K562 (cell line): ENCODE data around the gene HYAL3. TPM values are rescaled to one million over a fixed set of nuclear protein-coding genes. Genes with fewer than 3 reads are reported as not detected.

Experiments used
- ELF4 ChIP-seq: fragments of 450-650 bp; formaldehyde crosslinking; IDR thresholded peaks from 2 replicates; pipeline ENCODE4 v1.4.0; 2022; ENCODE audit warnings: missing genetic modification characterization
- NEUROD1 ChIP-seq: fragments of 150-350 bp; IDR thresholded peaks from 2 replicates; pipeline ENCODE4 v1.6.1; 2014; ENCODE audit warnings: borderline replicate concordance, low read length, low read depth; ENCODE audit not compliant: partially characterized antibody
- NFIC ChIP-seq: fragments of 450-650 bp; IDR thresholded peaks from 2 replicates; pipeline ENCODE4 v1.6.1; 2017; ENCODE audit warnings: mild to moderate bottlenecking, inconsistent platforms
- NR2C2 ChIP-seq, 2 experiments: fragments of 200-800 bp in 1 of 2; sonication (Bioruptor generic) in 1 of 2; sonication (generic) in 1 of 2; formaldehyde crosslinking in 1 of 2; IDR thresholded peaks; 2 replicates each; pipeline versions ENCODE4 v1.6.1 to v1.8.0; 2016 to 2022; ENCODE audit warnings: mild to moderate bottlenecking in 1 of 2, missing compliant biosample characterization in 1 of 2, missing genetic modification characterization in 1 of 2, missing genetic modification reagents in 1 of 2
- POLR2G ChIP-seq: fragments of 200-400 bp; formaldehyde crosslinking; IDR thresholded peaks from 2 replicates; pipeline ENCODE4 v1.6.1; 2017; ENCODE audit warnings: low read depth, mild to moderate bottlenecking, antibody characterized with exemption, low read length, moderate library complexity
- POLR2H ChIP-seq: IDR thresholded peaks from 2 replicates; pipeline ENCODE4 v1.6.1; 2016; ENCODE audit warnings: missing genetic modification characterization, low read depth, mild to moderate bottlenecking, control low read depth, missing compliant biosample characterization, moderate library complexity
- RCOR1 ChIP-seq, 2 experiments: IDR thresholded peaks; 2 replicates each; pipeline ENCODE4 v1.6.1; 2012; ENCODE audit warnings: low read depth in 2 of 2, low read length in 2 of 2, borderline replicate concordance in 1 of 2, improper control_type of control experiment in 1 of 2
- TCF7 ChIP-seq: sonication (generic); IDR thresholded peaks from 2 replicates; pipeline ENCODE4 v1.6.1; 2016; ENCODE audit warnings: antibody characterized with exemption, borderline replicate concordance
- ZNF253 ChIP-seq: fragments of 250-450 bp; sonication (Bioruptor Pico); conservative IDR thresholded peaks from 2 replicates; pipeline ENCODE4 v1.6.1; 2021; ENCODE audit warnings: mild to moderate bottlenecking
- polyA plus RNA-seq, 8 experiments: library from polyadenylated mRNA; depleted of rRNA in 4 of 8; stranded (reverse) in 5 of 8; unstranded in 3 of 8; fragments of >200 nt; fragmentation: Nextera tagmentation in 2 of 8; fragmentation: Illumina TruSeq in 1 of 8; extraction: Ambion mirVana in 2 of 8; extraction: Trizol in 1 of 8; gene quantifications; 2 replicates each; pipeline versions ENCODE4 v1.2.1 to v1.2.3, GENCODE V29; 2011 to 2014; ENCODE audit warnings: inconsistent platforms in 1 of 8, missing spikeins in 1 of 8
- total RNA-seq, 7 experiments: library from RNA; depleted of rRNA in 6 of 7; stranded (reverse); fragments of >200 nt in 6 of 7; fragmentation: Illumina TruSeq in 2 of 7; extraction: Trizol in 2 of 7; gene quantifications; 2 replicates each; pipeline versions ENCODE4 v1.2.1 to v1.2.3, GENCODE V29; 2011 to 2021; ENCODE audit warnings: low replicate concordance in 1 of 7
- TF ChIP-seq, protein P1 (sequence below): fragments of 250-450 bp; sonication (Bioruptor Pico); IDR thresholded peaks from 2 replicates; pipeline ENCODE4 v1.8.0; 2022; ENCODE audit warnings: inconsistent platforms
- TF ChIP-seq, protein P2 (sequence below): fragments of 450-650 bp; IDR thresholded peaks from 2 replicates; pipeline ENCODE4 v1.6.1; 2016; ENCODE audit warnings: borderline replicate concordance
- TF ChIP-seq, protein P3 (sequence below): fragments of 450-650 bp; IDR thresholded peaks from 2 replicates; pipeline ENCODE4 v1.7.0; 2016; ENCODE audit warnings: borderline replicate concordance
- TF ChIP-seq, protein P4 (sequence below): fragments of 250-450 bp; sonication (Bioruptor Pico); IDR thresholded peaks from 2 replicates; pipeline ENCODE4 v1.5.0; 2021
- TF ChIP-seq, protein P5 (sequence below), 3 experiments: fragments of 200-800 bp in 1 of 3; fragments of 250-450 bp in 1 of 3; fragments of 450-650 bp in 1 of 3; sonication (Bioruptor Pico) in 1 of 3; sonication (Bioruptor generic) in 1 of 3; formaldehyde crosslinking in 1 of 3; IDR thresholded peaks; 2 replicates each; pipeline versions ENCODE4 v1.6.1 to v1.8.0; 2016 to 2022; ENCODE audit warnings: mild to moderate bottlenecking in 2 of 3, missing genetic modification characterization in 2 of 3, missing compliant biosample characterization in 1 of 3, moderate library complexity in 1 of 3

The HYAL3 gene
- total and polyA plus RNA-seq, 9 of the 15 experiments (the other 6 are each of a cell fraction or from before 2014, with no cell fraction given): 0.38 to 9.1 (median 6.8) TPM

DNA sequence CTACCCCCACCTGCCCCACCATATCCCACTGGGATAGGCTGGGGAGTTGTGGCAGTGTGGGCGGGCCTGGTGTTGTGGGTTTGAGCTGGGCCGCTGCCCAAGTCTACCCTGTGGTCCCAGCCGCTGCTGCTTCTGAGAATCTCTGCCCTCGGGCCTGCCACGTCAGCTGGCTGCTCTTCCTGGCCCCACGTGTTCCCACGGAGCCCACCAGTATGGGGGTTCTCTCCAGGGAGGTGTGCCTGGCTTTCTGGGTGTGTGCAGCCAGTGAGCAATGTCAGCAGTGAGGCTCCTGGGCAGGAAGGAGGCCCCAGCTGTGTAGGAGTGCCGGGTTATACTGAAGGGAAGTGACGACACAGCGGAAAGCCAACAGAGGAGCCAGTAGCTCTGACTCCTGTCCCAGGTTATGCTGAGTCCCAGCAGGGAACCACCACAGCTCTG is 52.7 kb downstream of the HYAL3 start (continued):
- TF ChIP-seq NEUROD1 (no peak), NR2C2 (CRISPR knock-in tag; IDR thresholded peaks at IDR 0.05) (no peak), NR2C2 (tag; IDR thresholded peaks at IDR 0.05) (peak; percentile 79; the same call in 1 of the 2 replicates), RCOR1 (IDR thresholded peaks at IDR 0.05; ENCODE audit: borderline replicate concordance in 1 of 2, low read depth in 2 of 2, low read length in 2 of 2) (peak in 1 of 2 experiments; percentile 24; a peak in 1 of 4 replicates), POLR2H (tag) (no peak), POLR2G (peak; percentile 42; the same call in 1 of the 2 replicates), ELF4 (no peak), NFIC (no peak), TCF7 (no peak), ZNF253 (CRISPR knock-in tag) (no peak)
- TF ChIP-seq, protein P1, sequence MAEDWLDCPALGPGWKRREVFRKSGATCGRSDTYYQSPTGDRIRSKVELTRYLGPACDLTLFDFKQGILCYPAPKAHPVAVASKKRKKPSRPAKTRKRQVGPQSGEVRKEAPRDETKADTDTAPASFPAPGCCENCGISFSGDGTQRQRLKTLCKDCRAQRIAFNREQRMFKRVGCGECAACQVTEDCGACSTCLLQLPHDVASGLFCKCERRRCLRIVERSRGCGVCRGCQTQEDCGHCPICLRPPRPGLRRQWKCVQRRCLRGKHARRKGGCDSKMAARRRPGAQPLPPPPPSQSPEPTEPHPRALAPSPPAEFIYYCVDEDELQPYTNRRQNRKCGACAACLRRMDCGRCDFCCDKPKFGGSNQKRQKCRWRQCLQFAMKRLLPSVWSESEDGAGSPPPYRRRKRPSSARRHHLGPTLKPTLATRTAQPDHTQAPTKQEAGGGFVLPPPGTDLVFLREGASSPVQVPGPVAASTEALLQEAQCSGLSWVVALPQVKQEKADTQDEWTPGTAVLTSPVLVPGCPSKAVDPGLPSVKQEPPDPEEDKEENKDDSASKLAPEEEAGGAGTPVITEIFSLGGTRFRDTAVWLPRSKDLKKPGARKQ: no peak
- TF ChIP-seq, protein P2, sequence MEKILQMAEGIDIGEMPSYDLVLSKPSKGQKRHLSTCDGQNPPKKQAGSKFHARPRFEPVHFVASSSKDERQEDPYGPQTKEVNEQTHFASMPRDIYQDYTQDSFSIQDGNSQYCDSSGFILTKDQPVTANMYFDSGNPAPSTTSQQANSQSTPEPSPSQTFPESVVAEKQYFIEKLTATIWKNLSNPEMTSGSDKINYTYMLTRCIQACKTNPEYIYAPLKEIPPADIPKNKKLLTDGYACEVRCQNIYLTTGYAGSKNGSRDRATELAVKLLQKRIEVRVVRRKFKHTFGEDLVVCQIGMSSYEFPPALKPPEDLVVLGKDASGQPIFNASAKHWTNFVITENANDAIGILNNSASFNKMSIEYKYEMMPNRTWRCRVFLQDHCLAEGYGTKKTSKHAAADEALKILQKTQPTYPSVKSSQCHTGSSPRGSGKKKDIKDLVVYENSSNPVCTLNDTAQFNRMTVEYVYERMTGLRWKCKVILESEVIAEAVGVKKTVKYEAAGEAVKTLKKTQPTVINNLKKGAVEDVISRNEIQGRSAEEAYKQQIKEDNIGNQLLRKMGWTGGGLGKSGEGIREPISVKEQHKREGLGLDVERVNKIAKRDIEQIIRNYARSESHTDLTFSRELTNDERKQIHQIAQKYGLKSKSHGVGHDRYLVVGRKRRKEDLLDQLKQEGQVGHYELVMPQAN: 0 out of 2 replicates have a peak, but pooled peaks have one; percentile 31
- TF ChIP-seq, protein P3, sequence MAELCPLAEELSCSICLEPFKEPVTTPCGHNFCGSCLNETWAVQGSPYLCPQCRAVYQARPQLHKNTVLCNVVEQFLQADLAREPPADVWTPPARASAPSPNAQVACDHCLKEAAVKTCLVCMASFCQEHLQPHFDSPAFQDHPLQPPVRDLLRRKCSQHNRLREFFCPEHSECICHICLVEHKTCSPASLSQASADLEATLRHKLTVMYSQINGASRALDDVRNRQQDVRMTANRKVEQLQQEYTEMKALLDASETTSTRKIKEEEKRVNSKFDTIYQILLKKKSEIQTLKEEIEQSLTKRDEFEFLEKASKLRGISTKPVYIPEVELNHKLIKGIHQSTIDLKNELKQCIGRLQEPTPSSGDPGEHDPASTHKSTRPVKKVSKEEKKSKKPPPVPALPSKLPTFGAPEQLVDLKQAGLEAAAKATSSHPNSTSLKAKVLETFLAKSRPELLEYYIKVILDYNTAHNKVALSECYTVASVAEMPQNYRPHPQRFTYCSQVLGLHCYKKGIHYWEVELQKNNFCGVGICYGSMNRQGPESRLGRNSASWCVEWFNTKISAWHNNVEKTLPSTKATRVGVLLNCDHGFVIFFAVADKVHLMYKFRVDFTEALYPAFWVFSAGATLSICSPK: no peak
- TF ChIP-seq, protein P4, sequence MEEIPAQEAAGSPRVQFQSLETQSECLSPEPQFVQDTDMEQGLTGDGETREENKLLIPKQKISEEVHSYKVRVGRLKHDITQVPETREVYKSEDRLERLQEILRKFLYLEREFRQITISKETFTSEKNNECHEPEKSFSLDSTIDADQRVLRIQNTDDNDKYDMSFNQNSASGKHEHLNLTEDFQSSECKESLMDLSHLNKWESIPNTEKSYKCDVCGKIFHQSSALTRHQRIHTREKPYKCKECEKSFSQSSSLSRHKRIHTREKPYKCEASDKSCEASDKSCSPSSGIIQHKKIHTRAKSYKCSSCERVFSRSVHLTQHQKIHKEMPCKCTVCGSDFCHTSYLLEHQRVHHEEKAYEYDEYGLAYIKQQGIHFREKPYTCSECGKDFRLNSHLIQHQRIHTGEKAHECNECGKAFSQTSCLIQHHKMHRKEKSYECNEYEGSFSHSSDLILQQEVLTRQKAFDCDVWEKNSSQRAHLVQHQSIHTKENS (CRISPR knock-in tag): no peak
- TF ChIP-seq, protein P5, sequence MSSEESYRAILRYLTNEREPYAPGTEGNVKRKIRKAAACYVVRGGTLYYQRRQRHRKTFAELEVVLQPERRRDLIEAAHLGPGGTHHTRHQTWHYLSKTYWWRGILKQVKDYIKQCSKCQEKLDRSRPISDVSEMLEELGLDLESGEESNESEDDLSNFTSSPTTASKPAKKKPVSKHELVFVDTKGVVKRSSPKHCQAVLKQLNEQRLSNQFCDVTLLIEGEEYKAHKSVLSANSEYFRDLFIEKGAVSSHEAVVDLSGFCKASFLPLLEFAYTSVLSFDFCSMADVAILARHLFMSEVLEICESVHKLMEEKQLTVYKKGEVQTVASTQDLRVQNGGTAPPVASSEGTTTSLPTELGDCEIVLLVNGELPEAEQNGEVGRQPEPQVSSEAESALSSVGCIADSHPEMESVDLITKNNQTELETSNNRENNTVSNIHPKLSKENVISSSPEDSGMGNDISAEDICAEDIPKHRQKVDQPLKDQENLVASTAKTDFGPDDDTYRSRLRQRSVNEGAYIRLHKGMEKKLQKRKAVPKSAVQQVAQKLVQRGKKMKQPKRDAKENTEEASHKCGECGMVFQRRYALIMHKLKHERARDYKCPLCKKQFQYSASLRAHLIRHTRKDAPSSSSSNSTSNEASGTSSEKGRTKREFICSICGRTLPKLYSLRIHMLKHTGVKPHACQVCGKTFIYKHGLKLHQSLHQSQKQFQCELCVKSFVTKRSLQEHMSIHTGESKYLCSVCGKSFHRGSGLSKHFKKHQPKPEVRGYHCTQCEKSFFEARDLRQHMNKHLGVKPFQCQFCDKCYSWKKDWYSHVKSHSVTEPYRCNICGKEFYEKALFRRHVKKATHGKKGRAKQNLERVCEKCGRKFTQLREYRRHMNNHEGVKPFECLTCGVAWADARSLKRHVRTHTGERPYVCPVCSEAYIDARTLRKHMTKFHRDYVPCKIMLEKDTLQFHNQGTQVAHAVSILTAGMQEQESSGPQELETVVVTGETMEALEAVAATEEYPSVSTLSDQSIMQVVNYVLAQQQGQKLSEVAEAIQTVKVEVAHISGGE (CRISPR knock-in tag; IDR thresholded peaks at IDR 0.05): peak in 1 of 3 experiments; percentile 43; a peak in 1 of 6 replicates
